SH-SY5Y (cell line): ENCODE measurements around the gene C5orf58.

ENCODE experiments used
- GATA2 ChIP-seq: IDR thresholded peaks from 2 replicates; pipeline ENCODE4 v1.6.1; 2011; ENCODE audit warnings: mild to moderate bottlenecking, low read depth, low read length
- GATA3 ChIP-seq: IDR thresholded peaks from 2 replicates; pipeline ENCODE4 v1.6.1; 2011; ENCODE audit warnings: low read depth, mild to moderate bottlenecking, low read length, moderate library complexity

- no peak for TF ChIP-seq GATA3
- no peak for TF ChIP-seq GATA2
These were observed 25.8 kb upstream of the C5orf58 start for GRCh38 chr5:170206958-170207357.
